LNCAP (cell line): ENCODE results near the gene NR1D2.

Experiments used
- TF ChIP-seq, protein P1 (sequence below): fragments of 450-650 bp; IDR thresholded peaks from 2 replicates; pipeline ENCODE4 v1.5.1; 2017; ENCODE audit warnings: mild to moderate bottlenecking

Gene NR1D2

DNA sequence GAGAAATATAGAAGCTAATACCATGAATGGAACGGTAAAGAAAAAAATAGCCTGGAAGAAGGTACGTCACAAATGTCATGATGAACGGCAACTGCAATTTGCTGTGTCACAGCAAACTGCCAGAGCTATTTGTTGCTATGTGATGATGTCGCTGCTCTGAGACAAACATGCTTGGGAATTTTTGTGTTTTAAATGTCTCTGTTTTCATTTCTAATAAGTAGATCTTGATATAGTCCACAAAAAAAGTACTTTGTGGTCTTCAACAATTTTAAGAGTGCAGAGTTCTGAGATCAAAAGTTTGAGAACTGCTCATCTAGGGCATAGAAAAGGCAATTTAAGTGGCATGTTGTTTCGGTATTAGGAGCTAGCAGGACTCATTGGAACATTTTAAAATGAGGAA, 4.3 kb upstream of the NR1D2 start:
- TF ChIP-seq, protein P1, sequence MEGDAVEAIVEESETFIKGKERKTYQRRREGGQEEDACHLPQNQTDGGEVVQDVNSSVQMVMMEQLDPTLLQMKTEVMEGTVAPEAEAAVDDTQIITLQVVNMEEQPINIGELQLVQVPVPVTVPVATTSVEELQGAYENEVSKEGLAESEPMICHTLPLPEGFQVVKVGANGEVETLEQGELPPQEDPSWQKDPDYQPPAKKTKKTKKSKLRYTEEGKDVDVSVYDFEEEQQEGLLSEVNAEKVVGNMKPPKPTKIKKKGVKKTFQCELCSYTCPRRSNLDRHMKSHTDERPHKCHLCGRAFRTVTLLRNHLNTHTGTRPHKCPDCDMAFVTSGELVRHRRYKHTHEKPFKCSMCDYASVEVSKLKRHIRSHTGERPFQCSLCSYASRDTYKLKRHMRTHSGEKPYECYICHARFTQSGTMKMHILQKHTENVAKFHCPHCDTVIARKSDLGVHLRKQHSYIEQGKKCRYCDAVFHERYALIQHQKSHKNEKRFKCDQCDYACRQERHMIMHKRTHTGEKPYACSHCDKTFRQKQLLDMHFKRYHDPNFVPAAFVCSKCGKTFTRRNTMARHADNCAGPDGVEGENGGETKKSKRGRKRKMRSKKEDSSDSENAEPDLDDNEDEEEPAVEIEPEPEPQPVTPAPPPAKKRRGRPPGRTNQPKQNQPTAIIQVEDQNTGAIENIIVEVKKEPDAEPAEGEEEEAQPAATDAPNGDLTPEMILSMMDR = no peak

DNA sequence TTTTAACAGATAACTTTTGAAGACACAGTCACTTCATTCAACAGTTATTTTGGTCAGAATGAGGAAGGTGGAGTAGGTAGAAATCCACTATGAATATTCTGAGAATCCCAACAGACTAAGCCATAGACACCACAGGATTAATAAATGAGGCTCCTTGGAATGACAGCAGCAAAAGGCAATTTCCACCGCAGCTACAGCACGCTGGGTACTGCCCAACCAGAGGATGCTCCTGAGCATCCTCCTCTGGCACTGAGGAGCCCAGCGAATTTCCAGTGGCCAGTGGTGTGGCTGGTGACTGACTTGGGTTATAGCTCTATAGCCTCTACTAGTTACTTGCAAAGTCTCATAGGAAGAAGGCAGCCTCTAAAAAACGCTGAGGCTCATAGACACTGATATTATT, 3.6 kb upstream of the NR1D2 start:
- TF ChIP-seq, protein P1 = no peak

DNA sequence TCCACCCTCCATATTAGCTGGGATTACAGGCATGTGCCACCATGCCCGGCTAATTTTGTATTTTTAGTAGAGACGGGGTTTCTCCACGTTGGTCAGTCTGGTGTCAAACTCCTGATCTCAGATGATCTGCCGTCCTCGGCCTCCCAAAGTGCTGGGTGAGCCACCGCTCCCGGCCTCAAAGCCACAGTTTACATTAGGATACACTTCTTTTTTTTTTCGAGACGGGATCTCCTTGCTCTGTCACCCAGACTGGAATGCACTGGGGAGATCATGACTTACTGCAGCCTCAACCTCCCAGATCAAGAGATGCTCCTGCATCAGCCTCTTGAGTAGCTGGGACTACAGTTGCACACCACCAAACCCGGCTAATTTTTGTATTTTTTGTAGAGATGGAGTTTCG, 2.5 kb upstream of the NR1D2 start:
- TF ChIP-seq, protein P1 = no peak

DNA sequence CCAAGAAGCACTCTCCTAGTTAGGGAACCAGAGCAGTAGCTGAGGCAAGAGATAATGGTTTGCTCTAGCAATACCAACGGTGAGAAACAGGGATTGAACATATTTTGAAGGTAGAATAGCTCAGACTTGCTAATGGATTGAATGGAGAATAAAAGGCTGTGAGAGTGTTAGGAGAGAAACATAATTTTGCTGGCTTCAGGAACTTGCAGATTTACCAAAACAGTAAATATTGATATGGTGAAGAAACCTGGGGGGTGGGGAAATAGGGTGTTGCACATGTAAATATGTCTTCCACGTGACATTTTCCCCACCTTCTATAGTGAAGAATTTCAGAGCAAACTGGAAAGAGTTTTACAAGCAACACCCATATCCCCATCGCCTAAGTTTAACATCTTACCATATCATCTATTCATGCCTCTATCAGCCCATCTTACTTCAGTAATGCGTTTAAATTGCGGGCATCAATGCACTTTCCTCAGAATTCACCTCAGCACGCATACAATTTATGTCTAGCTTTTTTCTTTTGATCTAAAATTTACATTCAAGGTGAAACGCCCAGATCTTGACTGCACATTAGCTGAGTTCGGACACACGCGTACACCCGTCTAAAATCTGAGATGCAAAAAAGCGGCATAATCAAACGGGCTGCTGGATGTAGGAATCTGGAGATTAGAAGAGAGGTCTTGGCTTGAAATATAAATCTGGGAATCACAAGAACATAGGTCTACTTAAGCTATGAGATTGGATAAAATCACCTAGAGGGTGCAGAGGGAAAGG, 891 bp upstream of the NR1D2 start:
- TF ChIP-seq, protein P1 = no peak

DNA sequence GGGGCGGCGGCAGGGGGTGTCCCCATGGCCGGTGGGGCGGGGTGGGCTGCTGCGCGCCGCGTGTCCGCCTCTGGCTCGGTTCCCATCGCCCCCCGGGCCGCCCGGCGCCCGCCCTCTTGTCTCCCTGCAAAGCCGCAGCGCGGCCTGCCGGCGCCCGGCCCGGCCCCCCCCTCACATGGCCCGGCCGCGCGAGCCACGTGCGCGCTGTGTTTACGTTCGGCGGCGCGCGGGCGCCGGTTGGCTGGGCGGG, 502 bp downstream of the NR1D2 start:
- TF ChIP-seq, protein P1 = no peak

DNA sequence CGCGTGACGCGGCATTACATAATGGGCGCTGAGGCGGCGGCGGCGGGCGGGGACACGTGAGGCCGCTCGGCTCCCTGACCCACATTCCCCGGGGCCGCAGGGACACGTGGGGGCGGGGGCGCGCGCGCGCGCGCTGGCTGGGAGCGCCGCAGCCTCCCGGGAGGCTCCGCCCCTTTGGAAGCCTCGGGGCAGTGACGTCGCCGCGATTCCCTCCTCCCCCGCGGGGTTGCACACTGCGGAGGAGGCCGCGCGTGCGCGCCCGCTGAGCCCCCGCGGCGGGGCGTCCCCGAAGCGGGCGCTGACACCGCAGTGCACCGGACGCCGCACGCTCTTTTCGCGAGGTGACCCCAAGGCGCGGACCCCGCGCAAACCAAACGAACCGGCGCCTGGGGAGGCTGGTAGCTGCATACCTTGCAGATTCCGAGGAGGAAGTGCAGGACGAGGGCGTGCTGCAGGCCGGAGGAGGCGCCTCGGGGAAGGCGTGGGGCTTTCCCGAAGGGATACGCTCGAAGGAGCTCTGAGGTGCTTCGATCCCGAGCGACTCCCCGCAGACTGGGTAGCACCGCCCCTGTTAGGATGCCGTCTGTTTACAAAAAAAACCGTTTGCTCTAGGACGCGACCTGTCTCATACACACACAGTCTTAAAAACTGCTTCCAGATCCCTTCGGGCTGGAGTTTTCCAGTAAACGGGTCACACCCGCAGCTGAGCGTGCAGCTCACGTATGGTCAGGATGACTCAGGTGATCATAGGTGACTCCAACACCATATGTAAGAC, 1.0 kb downstream of the NR1D2 start:
- TF ChIP-seq, protein P1 = no peak

DNA sequence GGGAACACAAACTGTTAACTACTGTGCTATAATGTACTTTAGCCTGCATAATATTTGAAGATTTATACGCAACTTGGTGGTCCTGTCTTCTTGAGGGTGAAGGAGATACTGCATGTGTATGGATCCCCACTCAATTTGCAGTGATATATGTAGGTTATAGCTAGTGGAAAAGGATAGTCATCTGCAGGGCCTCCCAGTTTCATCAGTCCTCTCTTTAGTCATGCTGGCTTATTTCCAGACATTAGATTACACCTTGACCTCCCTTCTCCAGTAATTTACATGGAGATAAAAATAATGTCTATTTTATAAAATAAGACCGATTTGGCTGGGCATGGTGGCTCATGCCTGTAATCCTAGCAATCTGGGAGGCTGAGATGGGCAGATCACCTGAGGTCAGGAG, 3.7 kb downstream of the NR1D2 start:
- TF ChIP-seq, protein P1 = no peak
